ENCODE results near the gene ACAP1.

Gene ACAP1

DNA sequence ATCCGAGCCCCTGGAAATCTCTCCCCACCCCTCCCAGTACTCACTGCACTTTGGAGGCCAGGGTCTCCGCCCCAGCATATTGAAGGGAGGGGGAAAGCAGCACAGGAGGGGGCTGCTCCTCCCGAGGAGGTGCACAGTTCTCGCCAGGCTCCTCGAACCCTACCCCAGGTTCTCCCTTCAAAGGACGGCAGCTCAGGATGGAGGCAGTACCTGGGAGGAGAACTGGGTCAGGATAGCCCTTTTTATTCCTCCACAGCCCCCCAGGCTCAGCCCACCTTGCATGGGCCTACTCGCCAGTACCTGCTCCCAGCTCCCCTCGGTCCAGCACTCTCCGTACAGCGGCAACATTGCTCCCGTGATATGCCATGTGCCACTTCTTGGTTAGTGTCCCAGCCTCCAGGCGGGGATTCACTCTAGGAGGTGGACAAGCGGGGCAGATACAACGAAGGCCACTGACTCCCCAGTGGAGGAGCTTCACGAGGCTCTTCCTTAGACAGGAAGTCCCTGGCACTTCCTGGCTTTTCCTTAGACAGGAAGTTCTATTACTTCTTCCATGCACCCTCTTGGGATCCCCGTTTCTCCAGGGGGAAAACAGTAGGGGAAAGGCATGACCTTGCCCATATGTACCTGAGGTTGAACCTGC, 19.0 kb upstream of the ACAP1 start:
- Mint-ChIP-seq H3K27ac (no peak overlapping the region), H3K36me3 (ENCODE audit: low read depth) (peaks cover 41% of the 10 kb centered on the region), H3K27me3 (no peaks in the 10 kb centered on the region), H3K4me3 (no peak overlapping the region), H3K4me1 (peaks cover 33% of the 10 kb centered on the region), H3K9me3 (no peaks in the 10 kb centered on the region)
- ATAC-seq (no peak), DNase-seq (no peak)

DNA sequence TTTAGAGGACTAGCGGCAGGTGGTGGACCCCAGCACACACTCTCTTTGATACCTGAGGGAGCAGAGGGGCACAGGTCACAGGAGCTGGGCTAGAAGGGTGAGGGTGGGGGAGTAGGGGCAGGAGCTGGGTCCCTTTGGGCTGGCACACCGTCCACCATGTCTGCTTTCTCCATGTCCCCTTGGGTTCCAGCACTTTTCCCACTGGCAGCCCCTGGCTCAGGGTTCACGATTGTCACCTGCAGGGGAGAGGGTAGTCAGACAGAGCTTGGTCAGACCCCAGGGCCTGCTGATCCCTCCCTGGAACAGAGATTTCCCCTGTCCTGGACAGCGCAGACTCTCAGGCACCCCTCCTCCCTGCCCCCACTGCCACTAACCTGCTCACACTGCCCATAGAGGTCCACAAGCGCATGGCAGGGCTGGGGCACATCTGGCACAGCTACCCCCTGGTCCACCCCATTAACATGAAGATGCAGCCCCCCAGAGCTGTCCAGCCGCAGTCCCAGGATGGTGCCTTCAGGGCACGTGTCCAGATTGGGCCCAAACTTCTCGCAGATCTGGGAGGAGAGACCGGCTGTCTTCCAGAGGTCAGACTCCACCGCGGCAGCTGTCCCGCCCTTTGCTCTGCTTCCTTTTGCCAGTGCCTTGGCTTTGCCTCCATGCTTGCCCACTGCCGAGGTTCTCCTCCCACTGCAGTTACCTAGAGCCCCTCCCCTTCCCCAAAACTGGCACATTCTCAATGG, 18.0 kb upstream of the ACAP1 start:
- Mint-ChIP-seq H3K36me3 (ENCODE audit: low read depth) (peaks cover 34% of the 10 kb centered on the region), H3K4me3 (no peak overlapping the region), H3K9me3 (no peaks in the 10 kb centered on the region), H3K27ac (no peak overlapping the region), H3K4me1 (peaks cover 23% of the 10 kb centered on the region), H3K27me3 (no peaks in the 10 kb centered on the region)
- no peak for DNase-seq
- no peak for ATAC-seq

GRCh38 chr17:7321466-7321865, 14.9 kb upstream of the ACAP1 start:
- H3K27me3 Mint-ChIP-seq, result no peaks in the 10 kb centered on the region
- no peak overlapping the region for H3K4me3 Mint-ChIP-seq
- DNase-seq, result no peak
- no peak overlapping the region for H3K27ac Mint-ChIP-seq
- H3K4me1 Mint-ChIP-seq, result peaks cover 4% of the 10 kb centered on the region
- H3K36me3 Mint-ChIP-seq (ENCODE audit: low read depth), result peaks cover 21% of the 10 kb centered on the region
- ATAC-seq, result no peak
- H3K9me3 Mint-ChIP-seq, result no peaks in the 10 kb centered on the region

DNA sequence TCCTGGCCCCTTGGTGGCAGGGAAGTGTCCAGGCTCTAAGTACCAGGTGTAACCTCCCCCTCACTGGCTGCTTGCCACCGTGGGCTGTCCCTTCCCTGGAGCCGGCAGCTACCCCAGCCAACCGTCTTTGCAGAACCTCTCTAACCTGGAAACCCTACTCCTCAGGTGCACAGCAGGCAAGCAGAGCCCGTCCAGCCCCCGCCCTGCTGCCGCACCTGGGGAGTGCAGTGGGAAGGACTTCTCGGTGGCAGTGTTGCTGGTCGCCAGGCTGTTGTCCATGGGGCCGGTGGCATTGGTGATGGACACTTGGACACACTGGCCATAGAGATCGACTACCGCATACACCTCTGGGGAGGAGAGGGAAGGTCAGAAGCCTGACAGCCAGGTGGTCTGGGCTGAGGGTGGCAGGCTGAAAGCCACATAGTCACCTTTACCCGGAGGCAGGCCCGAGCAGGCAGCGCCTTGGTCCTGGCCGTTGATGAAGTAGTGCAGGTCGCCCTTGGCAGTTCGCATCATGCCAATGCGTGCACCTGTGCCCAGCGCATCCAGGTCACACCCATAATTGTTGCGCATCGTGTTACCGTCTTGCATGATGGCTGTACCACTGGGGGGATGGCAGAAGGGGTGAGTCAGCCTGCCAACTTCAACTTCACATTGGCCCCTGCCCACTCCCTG, 13.7 kb upstream of the ACAP1 start:
- no peak for ATAC-seq
- H3K4me1 Mint-ChIP-seq, result peaks cover 8% of the 10 kb centered on the region
- no peak overlapping the region for H3K27ac Mint-ChIP-seq
- no peak for DNase-seq
- H3K36me3 Mint-ChIP-seq (ENCODE audit: low read depth), result peaks cover 19% of the 10 kb centered on the region
- no peak overlapping the region for H3K4me3 Mint-ChIP-seq
- no peaks in the 10 kb centered on the region for H3K9me3 Mint-ChIP-seq
- no peaks in the 10 kb centered on the region for H3K27me3 Mint-ChIP-seq

DNA sequence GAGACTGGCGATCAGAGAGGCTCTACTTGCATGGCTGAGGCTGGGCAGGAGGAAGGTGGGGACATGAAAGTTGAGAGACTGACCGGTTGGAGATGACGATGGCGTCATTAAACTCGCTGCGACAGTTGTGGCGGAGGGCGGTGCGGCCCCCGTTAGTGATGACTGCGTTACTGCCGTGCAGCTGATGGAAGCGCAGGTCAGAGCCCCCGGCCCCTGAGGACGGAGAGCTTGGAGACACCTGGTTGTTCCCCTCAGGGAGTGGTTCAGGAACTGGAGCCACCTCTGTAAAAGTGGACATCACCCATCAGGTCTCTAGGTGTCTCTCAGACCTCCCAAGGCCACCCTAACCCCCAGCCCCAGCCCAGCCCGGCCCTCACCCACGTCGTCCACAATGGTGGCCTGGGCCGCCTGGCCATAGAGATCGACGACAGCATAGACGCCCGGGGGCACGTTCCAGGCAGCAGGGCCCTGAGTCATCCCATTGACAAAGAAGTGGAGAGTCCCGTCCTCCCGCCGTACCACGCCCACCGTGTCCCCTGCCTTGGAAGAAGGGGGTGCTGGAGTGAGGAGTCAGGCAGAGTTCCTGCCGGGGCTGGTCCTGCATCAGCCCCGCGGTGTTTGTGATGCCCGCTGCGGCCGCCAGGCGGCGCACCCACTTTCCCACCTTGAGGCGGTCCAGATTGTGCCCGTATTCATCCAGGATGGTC, 12.4 kb upstream of the ACAP1 start:
- DNase-seq (peak; percentile 76), ATAC-seq (peak; percentile 35)
- H3K4me3 Mint-ChIP-seq, result no peak overlapping the region
- H3K27ac Mint-ChIP-seq, result no peak overlapping the region
- no peaks in the 10 kb centered on the region for H3K27me3 Mint-ChIP-seq
- no peaks in the 10 kb centered on the region for H3K9me3 Mint-ChIP-seq
- peaks cover 19% of the 10 kb centered on the region for H3K36me3 Mint-ChIP-seq (ENCODE audit: low read depth)
- H3K4me1 Mint-ChIP-seq, result peaks cover 19% of the 10 kb centered on the region

- DNase-seq (no peak), ATAC-seq (no peak)
- Mint-ChIP-seq H3K36me3 (ENCODE audit: low read depth) (peaks cover 21% of the 10 kb centered on the region), H3K4me1 (peaks cover 21% of the 10 kb centered on the region), H3K9me3 (no peaks in the 10 kb centered on the region), H3K4me3 (no peak overlapping the region), H3K27me3 (peaks cover 2% of the 10 kb centered on the region), H3K27ac (no peak overlapping the region)
These were observed 11.9 kb upstream of the ACAP1 start for GRCh38 chr17:7324438-7324779.

DNA sequence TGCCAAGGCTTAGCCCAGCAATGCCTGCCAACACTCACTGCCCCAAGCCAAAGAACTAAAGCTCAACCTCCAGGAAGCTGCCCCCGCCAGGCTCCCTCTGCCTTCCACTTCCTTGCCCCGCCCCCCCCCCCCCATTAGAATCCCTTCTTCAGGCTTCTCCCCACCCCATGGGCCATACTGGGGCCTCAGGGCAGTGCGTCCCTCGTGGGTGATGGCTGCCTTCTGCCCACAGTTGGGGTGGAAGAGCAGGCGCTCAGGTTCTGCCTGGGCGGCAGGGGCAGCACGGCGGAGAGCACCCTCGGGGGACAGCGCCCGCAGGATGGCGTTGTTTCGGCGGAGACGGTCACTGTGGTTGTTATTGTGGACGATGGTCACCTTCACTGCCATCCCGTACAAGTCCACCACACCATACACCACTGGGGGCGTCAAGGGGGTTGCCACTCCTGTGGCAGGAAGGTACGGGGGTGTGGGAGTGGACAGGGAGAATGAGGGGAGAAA, 11.2 kb upstream of the ACAP1 start:
- Mint-ChIP-seq H3K4me3 (no peak overlapping the region), H3K9me3 (no peaks in the 10 kb centered on the region), H3K27ac (no peak overlapping the region), H3K36me3 (ENCODE audit: low read depth) (peaks cover 21% of the 10 kb centered on the region), H3K27me3 (peaks cover 4% of the 10 kb centered on the region), H3K4me1 (peaks cover 28% of the 10 kb centered on the region)
- DNase-seq (no peak), ATAC-seq (no peak)

DNA sequence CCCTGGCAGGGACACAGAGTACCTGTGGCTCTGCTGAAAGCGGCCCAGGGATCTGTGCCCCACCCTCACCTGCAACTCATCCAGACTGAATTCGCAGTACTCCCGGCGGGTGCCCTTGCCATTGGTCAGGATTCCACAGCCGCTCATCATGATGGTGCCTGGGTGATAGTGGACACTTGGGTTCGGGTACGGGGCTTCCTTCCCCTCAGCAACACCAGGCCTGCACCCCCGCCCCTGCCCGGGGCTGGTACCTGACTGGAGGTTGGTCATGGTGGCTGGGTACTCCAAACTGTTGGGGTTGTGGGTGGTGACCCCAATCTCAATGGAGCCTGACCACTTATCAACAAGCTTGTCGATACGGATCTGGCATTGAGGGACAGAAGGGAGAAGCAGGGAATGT, 10.1 kb upstream of the ACAP1 start:
- H3K4me3 Mint-ChIP-seq, result no peak overlapping the region
- no peaks in the 10 kb centered on the region for H3K9me3 Mint-ChIP-seq
- peaks cover 36% of the 10 kb centered on the region for H3K4me1 Mint-ChIP-seq
- peaks cover 18% of the 10 kb centered on the region for H3K36me3 Mint-ChIP-seq (ENCODE audit: low read depth)
- H3K27ac Mint-ChIP-seq, result no peak overlapping the region
- ATAC-seq (no peak), DNase-seq (no peak)
- H3K27me3 Mint-ChIP-seq, result peaks cover 4% of the 10 kb centered on the region

DNA sequence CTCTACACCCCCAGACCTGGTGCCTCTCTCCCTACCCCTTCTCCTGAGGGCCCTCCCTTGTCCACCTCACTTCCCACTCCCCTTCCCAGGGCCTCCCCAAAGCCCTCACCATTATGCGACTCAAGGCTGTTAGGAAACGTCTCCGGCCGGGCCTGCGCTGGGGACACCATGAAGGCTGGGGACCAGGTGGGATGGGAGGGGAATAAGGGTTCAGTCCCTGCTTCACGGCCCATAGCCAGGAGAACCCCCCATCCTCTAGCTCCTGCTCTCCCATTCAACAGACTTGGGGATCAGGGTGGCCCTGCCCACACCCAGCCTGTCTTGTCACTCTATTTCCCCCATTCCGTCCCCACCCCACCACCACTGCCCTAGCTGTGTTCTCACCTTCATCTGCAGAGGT, 9.3 kb upstream of the ACAP1 start:
- no peaks in the 10 kb centered on the region for H3K9me3 Mint-ChIP-seq
- peaks cover 39% of the 10 kb centered on the region for H3K4me1 Mint-ChIP-seq
- H3K4me3 Mint-ChIP-seq, result no peak overlapping the region
- DNase-seq, result no peak
- peaks cover 4% of the 10 kb centered on the region for H3K27me3 Mint-ChIP-seq
- no peak overlapping the region for H3K27ac Mint-ChIP-seq
- ATAC-seq, result no peak
- H3K36me3 Mint-ChIP-seq (ENCODE audit: low read depth), result peaks cover 12% of the 10 kb centered on the region

DNA sequence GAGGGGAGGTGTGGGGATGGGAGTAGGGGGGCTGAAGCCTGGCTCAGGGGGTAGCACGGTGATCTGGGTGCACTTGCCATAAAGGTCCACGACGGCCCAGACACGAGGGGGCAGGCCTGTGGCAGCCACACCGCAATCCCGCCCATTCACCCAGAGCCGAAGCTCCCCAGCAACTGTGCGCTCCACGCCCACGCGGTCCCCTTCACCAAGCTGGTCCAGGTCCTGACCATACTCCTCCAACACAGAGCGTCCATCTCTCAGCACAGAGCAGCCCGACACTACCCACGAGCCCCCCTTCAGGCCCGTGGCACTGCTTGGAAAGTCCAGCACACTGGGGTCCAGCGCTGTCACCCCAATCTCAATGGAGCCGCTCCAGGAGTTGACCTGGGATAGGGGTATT, 8.8 kb upstream of the ACAP1 start:
- ATAC-seq (no peak), DNase-seq (no peak)
- Mint-ChIP-seq H3K4me1 (peaks cover 44% of the 10 kb centered on the region), H3K4me3 (no peak overlapping the region), H3K27me3 (peaks cover 4% of the 10 kb centered on the region), H3K27ac (no peak overlapping the region), H3K9me3 (no peaks in the 10 kb centered on the region), H3K36me3 (ENCODE audit: low read depth) (peaks cover 8% of the 10 kb centered on the region)

DNA sequence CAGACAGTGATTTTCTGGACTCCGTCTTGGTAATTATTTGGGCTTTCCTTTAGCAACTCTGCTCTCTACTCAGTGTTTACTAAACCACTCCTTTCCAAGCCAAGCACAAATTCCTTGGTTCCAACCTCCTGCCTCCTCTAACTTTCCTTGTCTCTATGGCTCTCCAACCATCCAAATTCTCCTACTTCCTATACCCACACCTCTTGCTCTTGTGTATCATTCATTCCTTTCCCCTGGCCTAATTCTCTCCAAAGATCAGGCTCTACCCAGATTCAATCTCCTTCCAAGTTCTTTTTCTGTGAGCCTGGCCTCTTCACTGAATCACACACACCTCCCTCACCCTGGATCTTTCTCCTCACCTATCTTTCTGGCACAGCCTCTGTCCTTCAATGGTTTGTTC, 8.3 kb upstream of the ACAP1 start:
- no peaks in the 10 kb centered on the region for H3K9me3 Mint-ChIP-seq
- peak overlapping the region; percentile 97 for H3K4me3 Mint-ChIP-seq
- H3K4me1 Mint-ChIP-seq, result peaks cover 48% of the 10 kb centered on the region
- ATAC-seq (no peak), DNase-seq (no peak)
- peak overlapping the region; percentile 89 for H3K27ac Mint-ChIP-seq
- H3K36me3 Mint-ChIP-seq (ENCODE audit: low read depth), result peaks cover 7% of the 10 kb centered on the region
- peaks cover 4% of the 10 kb centered on the region for H3K27me3 Mint-ChIP-seq

DNA sequence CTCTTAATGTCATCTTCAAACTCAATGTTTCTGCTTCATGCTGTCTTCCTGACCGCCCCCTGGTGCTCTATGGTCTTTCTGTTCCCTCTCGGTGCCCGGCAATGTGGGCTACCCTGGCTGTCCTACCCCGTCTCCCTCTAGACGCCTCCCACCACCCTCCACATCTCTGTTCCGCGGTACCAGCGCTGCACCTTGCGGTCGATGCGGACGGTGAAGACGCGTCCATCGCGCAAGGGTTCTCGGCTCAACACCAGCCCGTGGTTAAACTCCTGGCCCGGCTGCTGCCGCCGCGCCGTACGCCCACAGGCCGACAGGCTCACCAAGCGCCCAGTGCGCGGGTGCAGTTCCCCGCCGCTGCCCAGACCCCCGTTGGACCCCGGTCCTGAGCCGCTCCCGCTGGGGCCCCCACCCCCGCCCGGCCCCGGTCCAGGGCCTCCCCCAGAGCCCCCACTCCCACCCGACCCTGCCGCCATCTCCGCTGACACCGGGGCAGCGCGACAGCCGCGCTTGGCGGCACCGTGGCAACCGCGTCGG, 7.4 kb upstream of the ACAP1 start, which contains the start of gene NEURL4:
NEURL4 (minus strand) TSS at position 496 of the 534 bp plus-strand sequence; CDS start at position 473, 23 bp downstream.
- no peaks in the 10 kb centered on the region for H3K9me3 Mint-ChIP-seq
- ATAC-seq, result peak; percentile 2
- peaks cover 7% of the 10 kb centered on the region for H3K36me3 Mint-ChIP-seq (ENCODE audit: low read depth)
- peaks cover 4% of the 10 kb centered on the region for H3K27me3 Mint-ChIP-seq
- H3K27ac Mint-ChIP-seq, result peak within 1 kb of the TSS; percentile 97
- peak within 1 kb of the TSS; percentile 97 for H3K4me3 Mint-ChIP-seq
- H3K4me1 Mint-ChIP-seq, result peaks cover 52% of the 10 kb centered on the region
- peak; percentile 45 for DNase-seq

DNA sequence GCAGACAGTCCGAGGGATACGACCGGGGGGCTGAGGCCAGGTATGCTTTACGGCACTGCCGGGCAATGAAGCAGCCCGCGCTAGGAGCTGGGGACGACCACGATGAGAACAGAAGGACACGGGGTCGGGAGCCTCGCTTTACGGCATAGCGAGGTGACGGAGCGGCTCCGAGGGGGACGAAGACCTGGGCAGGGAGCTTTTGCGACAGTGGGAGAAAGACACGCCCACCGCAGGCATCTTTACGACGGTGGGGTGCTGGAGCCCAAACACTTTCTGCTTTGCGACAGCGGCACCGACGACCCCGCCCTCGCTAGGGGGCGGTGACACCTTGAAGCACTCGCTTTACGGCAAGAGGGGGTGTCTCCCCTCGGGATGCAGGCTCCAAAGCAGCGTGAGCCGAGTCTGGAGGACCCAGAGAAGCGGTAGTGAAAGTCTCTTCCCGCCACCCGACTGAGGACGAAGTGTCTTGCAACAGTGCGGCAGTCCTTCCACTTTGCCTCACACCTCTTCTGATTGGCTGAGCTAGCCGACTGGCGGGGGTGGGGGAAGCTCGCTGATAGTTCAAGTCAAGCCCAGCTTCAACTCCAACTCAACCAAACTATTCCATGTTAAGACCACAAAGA, 6.8 kb upstream of the ACAP1 start:
- H3K27me3 Mint-ChIP-seq, result peaks cover 4% of the 10 kb centered on the region
- no peaks in the 10 kb centered on the region for H3K9me3 Mint-ChIP-seq
- peaks cover 49% of the 10 kb centered on the region for H3K4me1 Mint-ChIP-seq
- DNase-seq (peak; percentile 95), ATAC-seq (peak; percentile 70)
- peak overlapping the region; percentile 97 for H3K27ac Mint-ChIP-seq
- peak overlapping the region; percentile 97 for H3K4me3 Mint-ChIP-seq
- peaks cover 7% of the 10 kb centered on the region for H3K36me3 Mint-ChIP-seq (ENCODE audit: low read depth)
